Neutrophil (primary cell): ENCODE data around the gene PPIL1.

Experiments used
- H3K27ac ChIP-seq: fragments of 200-600 bp; sonication (generic); 2 replicates; pipeline ENCODE4 v1.5.1; 2016; ENCODE audit warnings: mild to moderate bottlenecking, moderate library complexity
- H3K27me3 ChIP-seq: fragments of 200-600 bp; sonication (generic); 2 replicates; pipeline ENCODE4 v1.6.0; 2016; ENCODE audit warnings: mild to moderate bottlenecking
- H3K36me3 ChIP-seq: fragments of 200-600 bp; sonication (generic); 2 replicates; pipeline ENCODE4 v1.5.1; 2017
- H3K4me1 ChIP-seq, 2 experiments: fragments of 200-600 bp in 1 of 2; sonication (generic) in 1 of 2; 1 replicate in 1 of 2; 2 replicates in 1 of 2; pipeline versions ENCODE4 v1.5.1 to v1.6.1; 2013 to 2016; ENCODE audit warnings: low read depth in 1 of 2, low read length in 1 of 2, mild to moderate bottlenecking in 1 of 2, moderate library complexity in 1 of 2; ENCODE audit not compliant: control insufficient read depth in 1 of 2, insufficient read depth in 1 of 2
- H3K4me3 ChIP-seq, 2 experiments: fragments of 200-600 bp in 1 of 2; sonication (generic) in 1 of 2; 1 replicate in 1 of 2; 2 replicates in 1 of 2; pipeline ENCODE4 v1.5.1; 2013 to 2016; ENCODE audit warnings: low read depth in 1 of 2, low read length in 1 of 2, mild to moderate bottlenecking in 1 of 2, moderate library complexity in 1 of 2
- H3K9me3 ChIP-seq: fragments of 200-600 bp; sonication (generic); 2 replicates; pipeline ENCODE4 v1.5.1; 2016
- TF ChIP-seq, protein P1 (sequence below): fragments of 200-600 bp; sonication (generic); IDR thresholded peaks from 2 replicates; pipeline ENCODE4 v1.5.1; 2016; ENCODE audit warnings: antibody characterized with exemption

PPIL1 gene

DNA sequence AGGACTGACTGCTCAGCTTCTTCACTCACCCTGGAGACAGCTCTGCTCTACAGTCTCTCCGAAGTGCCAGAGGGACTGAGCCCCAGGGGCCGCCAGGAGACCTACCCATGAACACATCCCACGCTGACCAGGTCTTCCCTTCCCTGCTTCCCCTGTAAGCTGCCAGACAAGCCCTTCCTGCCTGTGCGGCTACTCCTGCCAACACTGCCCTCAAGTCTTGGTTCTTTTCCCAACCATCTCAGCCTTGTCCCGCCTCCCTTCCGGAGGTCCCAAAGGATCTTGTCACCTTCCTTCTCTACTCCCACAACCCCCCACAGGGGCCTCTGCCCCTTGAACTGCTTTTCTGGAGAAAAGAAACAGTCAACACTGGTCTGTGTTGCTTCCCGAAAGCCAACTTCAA is 50.4 kb downstream of the PPIL1 start:
- Histone ChIP-seq H3K4me1 (peaks cover 3 to 6% of the 10 kb centered on the region in 2 experiments), H3K4me3 (no peak overlapping the region), H3K36me3 (no peaks in the 10 kb centered on the region), H3K9me3 (no peaks in the 10 kb centered on the region), H3K27ac (no peak overlapping the region), H3K27me3 (peaks cover 8% of the 10 kb centered on the region)
- TF ChIP-seq, protein P1, sequence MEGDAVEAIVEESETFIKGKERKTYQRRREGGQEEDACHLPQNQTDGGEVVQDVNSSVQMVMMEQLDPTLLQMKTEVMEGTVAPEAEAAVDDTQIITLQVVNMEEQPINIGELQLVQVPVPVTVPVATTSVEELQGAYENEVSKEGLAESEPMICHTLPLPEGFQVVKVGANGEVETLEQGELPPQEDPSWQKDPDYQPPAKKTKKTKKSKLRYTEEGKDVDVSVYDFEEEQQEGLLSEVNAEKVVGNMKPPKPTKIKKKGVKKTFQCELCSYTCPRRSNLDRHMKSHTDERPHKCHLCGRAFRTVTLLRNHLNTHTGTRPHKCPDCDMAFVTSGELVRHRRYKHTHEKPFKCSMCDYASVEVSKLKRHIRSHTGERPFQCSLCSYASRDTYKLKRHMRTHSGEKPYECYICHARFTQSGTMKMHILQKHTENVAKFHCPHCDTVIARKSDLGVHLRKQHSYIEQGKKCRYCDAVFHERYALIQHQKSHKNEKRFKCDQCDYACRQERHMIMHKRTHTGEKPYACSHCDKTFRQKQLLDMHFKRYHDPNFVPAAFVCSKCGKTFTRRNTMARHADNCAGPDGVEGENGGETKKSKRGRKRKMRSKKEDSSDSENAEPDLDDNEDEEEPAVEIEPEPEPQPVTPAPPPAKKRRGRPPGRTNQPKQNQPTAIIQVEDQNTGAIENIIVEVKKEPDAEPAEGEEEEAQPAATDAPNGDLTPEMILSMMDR: no peak

DNA sequence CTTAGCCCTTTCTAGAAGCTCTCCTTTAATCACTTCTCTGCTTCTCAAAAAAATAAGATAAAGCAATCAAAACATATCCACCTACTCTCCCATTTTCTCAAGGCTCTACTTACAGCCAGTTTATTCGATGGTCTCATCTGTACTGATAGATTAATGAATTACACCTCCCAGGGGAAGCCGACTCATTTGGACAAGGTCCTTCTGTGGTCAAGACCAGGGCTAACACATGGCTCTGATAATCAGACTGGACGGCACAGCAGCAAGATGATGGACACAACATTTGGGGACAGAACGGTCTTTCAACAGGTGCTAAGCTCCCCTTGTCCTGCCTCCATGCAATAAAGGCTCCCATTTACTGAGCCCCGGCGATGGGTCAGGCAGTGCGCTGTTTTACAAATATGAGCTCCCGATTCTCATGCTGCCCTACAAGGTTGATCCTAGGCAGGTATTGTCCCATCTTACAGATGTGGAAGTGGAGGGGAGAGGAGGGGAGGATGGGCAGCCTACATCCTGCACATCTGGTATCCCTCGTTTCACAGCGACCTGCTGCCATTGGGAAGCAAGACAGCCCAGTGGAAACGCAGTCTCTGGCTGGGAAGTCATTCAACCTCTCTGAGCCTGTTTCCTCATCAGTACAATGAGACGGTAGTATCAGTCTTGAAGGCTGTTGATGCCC is 51.0 kb downstream of the PPIL1 start:
- H3K27ac ChIP-seq: no peak overlapping the region
- TF ChIP-seq, protein P1: no peak
- H3K27me3 ChIP-seq: peaks cover 8% of the 10 kb centered on the region
- peaks cover 3 to 6% of the 10 kb centered on the region in 2 experiments for H3K4me1 ChIP-seq
- no peaks in the 10 kb centered on the region for H3K36me3 ChIP-seq
- H3K9me3 ChIP-seq: no peaks in the 10 kb centered on the region
- no peak overlapping the region for H3K4me3 ChIP-seq

DNA sequence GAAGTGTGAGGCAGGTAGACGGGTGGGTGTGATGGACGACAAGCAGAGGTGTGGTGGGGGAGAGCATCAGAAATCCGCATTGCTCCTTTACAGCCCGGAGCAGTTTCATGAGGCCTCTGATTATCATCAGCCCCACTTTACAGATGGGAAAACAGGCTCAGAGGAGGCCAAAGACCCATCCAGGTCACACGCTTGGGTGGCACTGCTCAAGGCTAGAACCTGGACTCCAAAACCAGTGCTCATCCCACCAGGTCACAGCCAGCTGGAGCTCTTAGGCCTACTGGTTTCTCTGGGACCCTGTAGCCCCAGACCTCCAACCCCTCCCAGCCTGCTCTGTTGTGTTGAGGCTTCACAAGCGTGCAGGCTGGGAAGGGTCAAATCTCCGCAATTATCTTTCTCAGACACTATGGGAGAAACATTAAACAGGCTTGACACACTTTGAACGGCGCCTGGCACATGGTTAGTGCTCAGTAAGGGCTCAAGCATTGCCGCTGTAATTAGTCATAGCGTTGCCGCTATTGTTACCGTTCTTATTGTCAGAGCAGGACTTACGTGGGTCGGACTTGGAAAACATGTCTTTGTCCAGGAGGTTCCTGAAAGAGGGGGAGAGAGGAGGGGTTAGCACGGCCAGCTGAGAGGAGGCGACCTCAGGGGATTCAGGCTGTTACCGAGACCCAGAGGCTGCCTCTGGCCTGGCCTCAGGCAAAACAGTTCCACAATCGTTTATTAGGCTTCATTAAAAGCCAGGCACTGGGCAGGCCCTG is 51.9 kb downstream of the PPIL1 start:
- TF ChIP-seq, protein P1: no peak
- H3K27me3 ChIP-seq: peaks cover 8% of the 10 kb centered on the region
- no peak overlapping the region for H3K27ac ChIP-seq
- no peaks in the 10 kb centered on the region for H3K36me3 ChIP-seq
- H3K4me3 ChIP-seq: no peak overlapping the region
- H3K9me3 ChIP-seq: no peaks in the 10 kb centered on the region
- peaks cover 3 to 5% of the 10 kb centered on the region in 2 experiments for H3K4me1 ChIP-seq

DNA sequence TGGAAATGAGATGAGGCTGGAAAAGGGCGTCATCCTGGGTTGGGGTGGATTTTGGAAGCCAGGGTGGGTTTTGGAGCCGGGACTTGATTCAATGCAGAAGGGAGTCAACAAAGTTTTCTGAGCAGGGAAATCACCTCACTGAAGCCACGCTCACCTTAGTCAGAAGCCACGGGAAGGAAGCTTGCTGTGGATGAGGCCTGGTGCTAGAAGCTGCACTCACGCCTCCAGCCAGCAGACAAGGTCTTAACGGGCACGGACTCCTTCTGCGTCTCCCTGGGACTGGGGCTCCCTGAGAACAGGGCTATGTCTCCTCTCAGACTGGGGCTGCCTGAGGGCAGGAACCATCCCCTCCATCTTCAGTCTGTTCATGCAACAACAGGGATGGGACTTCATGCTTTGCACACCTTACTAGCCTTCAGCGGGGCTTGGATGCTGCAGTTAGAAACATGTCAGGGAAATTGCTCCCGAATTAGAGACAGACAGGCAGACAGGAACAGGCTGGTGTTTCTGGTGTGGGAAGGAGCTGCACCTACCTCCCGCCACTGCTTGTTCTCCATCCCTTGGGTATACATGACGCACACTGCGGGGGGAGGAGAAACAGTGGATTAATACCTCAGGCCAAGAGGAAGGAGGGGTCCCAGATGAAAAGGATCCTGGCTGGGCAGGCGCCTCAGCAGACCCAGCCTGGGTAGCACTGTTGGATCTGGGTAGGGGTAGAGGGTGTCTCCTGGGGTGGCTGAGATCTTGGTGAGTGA is 52.8 kb downstream of the PPIL1 start:
- Histone ChIP-seq H3K4me1 (no peaks in the 10 kb centered on the region), H3K27me3 (no peaks in the 10 kb centered on the region), H3K27ac (no peak overlapping the region), H3K9me3 (no peaks in the 10 kb centered on the region), H3K36me3 (no peaks in the 10 kb centered on the region), H3K4me3 (no peak overlapping the region)
- TF ChIP-seq, protein P1: no peak

DNA sequence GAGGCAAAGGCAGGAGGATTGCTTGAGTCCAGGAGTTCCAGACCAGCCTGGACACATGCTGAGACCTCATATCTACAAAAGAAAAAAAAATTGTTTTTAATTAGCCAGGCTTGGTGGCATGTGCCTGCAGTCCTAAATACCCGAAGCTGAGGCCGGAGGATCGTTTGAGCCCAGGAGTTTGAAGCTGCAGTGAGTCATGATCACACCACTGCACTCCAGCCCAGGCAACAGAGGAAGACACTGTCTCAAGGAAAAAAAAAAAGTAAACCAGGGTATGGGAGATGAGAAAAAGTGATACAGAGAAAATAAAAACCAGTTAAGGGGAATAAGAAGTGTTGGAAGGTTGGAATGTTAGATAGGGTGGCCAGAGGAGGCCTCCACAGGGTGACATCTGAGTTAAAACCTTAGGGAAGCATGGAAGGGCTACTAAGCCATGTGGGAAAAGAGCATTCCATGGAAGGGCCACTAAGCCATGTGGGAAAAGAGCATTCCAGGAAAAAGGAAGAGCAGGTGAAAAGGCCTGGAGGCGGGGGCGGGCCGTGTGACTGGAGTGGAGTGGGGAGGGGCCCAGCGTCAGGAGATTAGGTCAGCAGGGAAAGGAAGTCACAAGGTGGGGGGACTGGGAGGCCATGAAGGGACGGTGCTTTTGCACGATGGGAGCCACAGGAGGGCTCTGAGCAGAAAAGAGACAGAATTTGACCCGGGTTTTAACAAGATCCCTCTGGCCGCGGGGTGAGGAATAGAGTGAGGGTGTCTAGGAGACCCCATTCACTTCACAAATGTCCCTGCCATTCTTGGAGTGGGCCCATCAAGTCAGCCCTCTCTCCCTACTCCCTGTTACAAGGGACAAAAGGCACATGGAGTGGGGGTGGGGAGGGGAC is 53.7 kb downstream of the PPIL1 start:
- Histone ChIP-seq H3K27ac (no peak overlapping the region), H3K4me3 (no peak overlapping the region), H3K36me3 (no peaks in the 10 kb centered on the region), H3K9me3 (no peaks in the 10 kb centered on the region), H3K4me1 (no peaks in the 10 kb centered on the region), H3K27me3 (no peaks in the 10 kb centered on the region)
- TF ChIP-seq, protein P1: no peak
